ENCODE measurements around the gene CAMTA1. TPM values are rescaled to one million over a fixed set of nuclear protein-coding genes. Genes with fewer than 3 reads are reported as not detected.

CAMTA1 gene
- total RNA-seq, 1 donor from 2014 or later, result 77.6 TPM

- Mint-ChIP-seq H3K27me3 (ENCODE audit: low read depth, unreplicated experiment) (peaks cover 4% of the 10 kb centered on the region), H3K4me1 (ENCODE audit: low read depth, unreplicated experiment) (no peaks in the 10 kb centered on the region), H3K27ac (ENCODE audit: unreplicated experiment) (no peak overlapping the region), H3K36me3 (ENCODE audit: low read depth, unreplicated experiment) (no peaks in the 10 kb centered on the region), H3K4me3 (ENCODE audit: unreplicated experiment) (no peak overlapping the region), H3K9me3 (ENCODE audit: unreplicated experiment) (peaks cover 1% of the 10 kb centered on the region)
- no peak for DNase-seq (ENCODE audit: low read depth)
- no peak for TF ChIP-seq EZH2 (IDR thresholded peaks at IDR 0.05; ENCODE audit: insufficient read depth, low read length)
- TF ChIP-seq, protein P1, sequence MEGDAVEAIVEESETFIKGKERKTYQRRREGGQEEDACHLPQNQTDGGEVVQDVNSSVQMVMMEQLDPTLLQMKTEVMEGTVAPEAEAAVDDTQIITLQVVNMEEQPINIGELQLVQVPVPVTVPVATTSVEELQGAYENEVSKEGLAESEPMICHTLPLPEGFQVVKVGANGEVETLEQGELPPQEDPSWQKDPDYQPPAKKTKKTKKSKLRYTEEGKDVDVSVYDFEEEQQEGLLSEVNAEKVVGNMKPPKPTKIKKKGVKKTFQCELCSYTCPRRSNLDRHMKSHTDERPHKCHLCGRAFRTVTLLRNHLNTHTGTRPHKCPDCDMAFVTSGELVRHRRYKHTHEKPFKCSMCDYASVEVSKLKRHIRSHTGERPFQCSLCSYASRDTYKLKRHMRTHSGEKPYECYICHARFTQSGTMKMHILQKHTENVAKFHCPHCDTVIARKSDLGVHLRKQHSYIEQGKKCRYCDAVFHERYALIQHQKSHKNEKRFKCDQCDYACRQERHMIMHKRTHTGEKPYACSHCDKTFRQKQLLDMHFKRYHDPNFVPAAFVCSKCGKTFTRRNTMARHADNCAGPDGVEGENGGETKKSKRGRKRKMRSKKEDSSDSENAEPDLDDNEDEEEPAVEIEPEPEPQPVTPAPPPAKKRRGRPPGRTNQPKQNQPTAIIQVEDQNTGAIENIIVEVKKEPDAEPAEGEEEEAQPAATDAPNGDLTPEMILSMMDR (IDR thresholded peaks at IDR 0.05; ENCODE audit: insufficient read depth, low read depth, low read length), result no peak
- H3K4me3 ChIP-seq (ENCODE audit: insufficient read depth, low read depth, low read length), result no peak overlapping the region
- FAIRE-seq, result no peak
- no peak overlapping the region for H2AFZ ChIP-seq (ENCODE audit: low read depth, low read length)
- H3K27ac ChIP-seq (ENCODE audit: low read depth, low read length), result no peak overlapping the region
- H3K9ac ChIP-seq (ENCODE audit: low read length), result no peak overlapping the region
- no peaks in the 10 kb centered on the region for H3K9me3 ChIP-seq (ENCODE audit: insufficient read depth, low read depth, low read length)
- no peaks in the 10 kb centered on the region for H3K36me3 ChIP-seq (ENCODE audit: insufficient read depth, low read length)
- no peaks in the 10 kb centered on the region for H4K20me1 ChIP-seq (ENCODE audit: insufficient read depth, low read length)
- no peaks in the 10 kb centered on the region for H3K4me1 ChIP-seq (ENCODE audit: insufficient read depth, low read length)
- no peak overlapping the region for H3K4me2 ChIP-seq (ENCODE audit: low read length)
- no peaks in the 10 kb centered on the region for H3K79me2 ChIP-seq (ENCODE audit: insufficient read depth, low read length)
- H3K27me3 ChIP-seq (ENCODE audit: insufficient read depth, low read length), result no peaks in the 10 kb centered on the region
These were observed 650.2 kb downstream of the CAMTA1 start for GRCh38 chr1:7435276-7436055.

DNA sequence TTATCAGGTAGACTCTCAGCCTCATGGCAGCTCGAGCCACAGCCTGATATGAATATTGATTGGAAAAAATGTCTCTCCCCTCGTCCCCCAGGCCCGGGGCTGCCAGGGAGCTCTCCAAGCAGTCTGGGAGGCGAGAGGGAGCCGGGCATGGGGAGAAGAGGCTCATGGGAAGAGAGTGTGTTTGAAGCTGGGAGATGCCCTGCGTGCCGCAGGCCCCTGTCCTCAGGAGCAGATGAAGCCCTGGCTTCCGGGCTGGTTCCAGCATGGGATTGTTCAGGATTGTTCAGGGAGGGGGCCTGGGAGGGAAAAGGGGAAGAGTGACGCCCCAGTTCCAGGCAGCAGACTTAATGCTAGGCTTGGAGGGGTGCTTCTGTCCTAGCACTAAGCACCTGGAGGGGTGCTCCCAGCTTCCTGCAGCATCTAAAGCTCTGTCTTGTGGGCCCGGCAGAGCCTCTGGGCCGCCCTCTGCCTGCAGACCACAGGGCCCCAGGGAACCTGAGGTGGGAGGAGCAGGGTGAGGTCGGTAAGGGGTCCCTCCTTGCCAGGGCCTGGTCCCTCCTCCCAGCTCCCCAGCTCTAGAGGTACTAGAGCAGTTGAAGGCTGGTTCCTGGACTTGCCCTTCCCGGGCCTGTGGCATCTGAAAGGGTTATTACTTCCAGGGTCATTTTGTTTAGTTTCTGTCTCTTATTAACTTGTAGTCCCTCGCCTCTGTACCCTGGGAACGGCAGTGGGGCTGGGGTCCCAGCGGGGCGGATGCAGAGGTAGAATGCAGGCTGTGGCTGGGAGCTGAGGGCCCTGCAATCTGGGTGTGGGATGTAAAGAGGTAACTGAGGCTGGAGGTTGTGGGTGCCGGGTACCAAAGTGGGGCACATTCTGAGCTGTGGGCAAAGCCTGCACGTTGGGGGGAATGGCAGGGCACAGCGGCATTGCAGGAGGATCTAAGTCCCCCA is 651.1 kb downstream of the CAMTA1 start:
- H3K27ac ChIP-seq (ENCODE audit: low read depth, low read length), result no peak overlapping the region
- H3K9me3 Mint-ChIP-seq (ENCODE audit: unreplicated experiment), result peaks cover 3% of the 10 kb centered on the region
- H3K36me3 Mint-ChIP-seq (ENCODE audit: low read depth, unreplicated experiment), result no peaks in the 10 kb centered on the region
- H3K4me3 ChIP-seq (ENCODE audit: insufficient read depth, low read depth, low read length), result no peak overlapping the region
- no peaks in the 10 kb centered on the region for H3K4me1 ChIP-seq (ENCODE audit: insufficient read depth, low read length)
- no peaks in the 10 kb centered on the region for H3K79me2 ChIP-seq (ENCODE audit: insufficient read depth, low read length)
- no peaks in the 10 kb centered on the region for H3K9me3 ChIP-seq (ENCODE audit: insufficient read depth, low read depth, low read length)
- no peak overlapping the region for H2AFZ ChIP-seq (ENCODE audit: low read depth, low read length)
- no peak overlapping the region for H3K4me3 Mint-ChIP-seq (ENCODE audit: unreplicated experiment)
- no peaks in the 10 kb centered on the region for H3K4me1 Mint-ChIP-seq (ENCODE audit: low read depth, unreplicated experiment)
- H3K27me3 Mint-ChIP-seq (ENCODE audit: low read depth, unreplicated experiment), result peaks cover 7% of the 10 kb centered on the region
- H3K9ac ChIP-seq (ENCODE audit: low read length), result no peak overlapping the region
- H3K36me3 ChIP-seq (ENCODE audit: insufficient read depth, low read length), result no peaks in the 10 kb centered on the region
- DNase-seq (ENCODE audit: low read depth), result no peak
- no peak overlapping the region for H3K4me2 ChIP-seq (ENCODE audit: low read length)
- no peaks in the 10 kb centered on the region for H4K20me1 ChIP-seq (ENCODE audit: insufficient read depth, low read length)
- H3K27ac Mint-ChIP-seq (ENCODE audit: unreplicated experiment), result no peak overlapping the region
- FAIRE-seq, result no peak
- no peaks in the 10 kb centered on the region for H3K27me3 ChIP-seq (ENCODE audit: insufficient read depth, low read length)
- TF ChIP-seq, protein P1 (IDR thresholded peaks at IDR 0.05; ENCODE audit: insufficient read depth, low read depth, low read length), result no peak
- TF ChIP-seq EZH2 (IDR thresholded peaks at IDR 0.05; ENCODE audit: insufficient read depth, low read length), result no peak

Measured in astrocyte (in vitro differentiated cells and primary cell).